NCI-H2171 treated with DMSO at 0.1 percent for 48 hours (cell line): Measurements from ENCODE around the gene LRRC3C.

ENCODE experiments used
- DNase-seq: peaks from one replicate; lab custom pipeline; 2025; lab: John Stamatoyannopoulos, UW

The LRRC3C gene

DNA sequence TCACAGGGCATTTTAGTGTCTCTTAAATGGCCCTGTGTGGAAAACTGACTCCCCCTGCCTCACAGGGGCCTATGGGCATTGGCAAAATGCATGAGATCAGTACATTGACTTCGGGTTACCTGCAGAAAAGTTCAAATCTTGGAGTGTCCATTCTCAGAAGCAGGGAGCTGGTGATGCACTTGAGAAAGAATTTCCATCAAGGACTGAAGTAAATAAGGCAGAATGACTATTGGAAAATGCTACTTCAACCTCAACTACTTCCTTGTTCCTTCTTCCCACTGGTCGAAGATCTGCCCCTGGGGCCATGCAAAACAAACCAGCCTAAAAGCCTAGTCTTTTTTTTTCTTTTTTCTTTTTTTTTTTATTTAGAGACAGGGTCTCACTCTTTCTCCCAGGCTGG lies 21.5 kb downstream of the LRRC3C start:
- DNase-seq = no peak

DNA sequence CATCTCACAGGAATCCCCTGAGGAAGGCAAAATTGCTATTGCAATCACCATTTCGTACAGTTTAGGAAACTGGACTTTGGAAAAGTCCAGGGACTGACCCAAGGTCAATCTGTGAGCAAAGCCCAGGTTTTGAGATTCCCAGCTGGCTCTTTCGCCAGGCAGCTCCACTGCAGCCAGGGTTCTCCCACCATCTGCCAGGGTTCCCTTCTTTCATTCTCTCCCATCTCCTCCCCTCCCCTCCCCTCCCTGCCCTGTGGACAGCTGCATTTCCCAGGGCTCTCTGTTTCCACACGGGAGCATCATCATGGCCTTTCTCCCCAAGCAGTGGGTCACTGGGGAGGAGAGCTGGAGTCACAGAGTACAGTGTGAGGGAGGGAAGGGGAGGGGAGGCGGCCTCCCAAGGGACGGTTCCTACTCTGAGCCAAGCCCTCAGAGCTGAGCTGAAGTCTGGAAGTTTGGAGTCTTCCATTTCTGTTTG lies 23.4 kb downstream of the LRRC3C start:
- peak; percentile 81 for DNase-seq

DNA sequence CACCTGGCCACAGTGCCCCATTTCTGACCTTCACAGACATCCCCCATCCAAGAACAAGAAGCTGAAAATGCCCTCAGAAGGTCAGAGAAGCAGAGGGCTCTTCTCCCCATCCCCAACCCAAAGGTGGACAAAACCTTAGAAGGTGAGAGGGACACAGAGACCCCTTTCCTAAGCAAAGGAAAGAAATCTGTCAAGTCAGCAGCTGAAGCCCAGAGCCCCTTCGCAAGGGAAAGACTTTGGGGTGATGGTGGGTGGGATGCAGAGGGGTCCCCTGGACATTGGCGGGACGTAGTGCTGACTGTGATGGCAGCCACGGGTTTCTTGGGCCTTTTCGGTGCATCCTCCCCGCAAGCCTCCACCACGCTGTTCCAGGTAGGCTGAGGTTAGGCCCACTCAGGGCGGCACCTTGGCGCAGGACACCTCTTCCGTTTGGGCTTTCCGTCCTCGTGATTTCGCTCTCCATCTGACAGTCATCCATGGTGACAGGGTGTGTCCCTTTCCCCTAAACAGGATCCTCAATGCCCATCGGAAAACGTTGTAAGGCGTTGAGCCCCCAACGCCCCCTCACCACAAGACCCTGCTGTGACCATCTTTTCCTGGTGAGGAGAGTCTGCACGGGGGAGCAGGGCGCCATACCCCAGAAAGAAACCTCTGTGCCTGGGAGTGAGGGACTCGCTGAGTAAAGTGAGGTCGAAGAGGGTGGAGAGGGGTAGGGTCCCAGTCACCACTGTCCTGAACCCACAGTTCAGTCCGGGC lies 24.6 kb downstream of the LRRC3C start:
- no peak for DNase-seq

DNA sequence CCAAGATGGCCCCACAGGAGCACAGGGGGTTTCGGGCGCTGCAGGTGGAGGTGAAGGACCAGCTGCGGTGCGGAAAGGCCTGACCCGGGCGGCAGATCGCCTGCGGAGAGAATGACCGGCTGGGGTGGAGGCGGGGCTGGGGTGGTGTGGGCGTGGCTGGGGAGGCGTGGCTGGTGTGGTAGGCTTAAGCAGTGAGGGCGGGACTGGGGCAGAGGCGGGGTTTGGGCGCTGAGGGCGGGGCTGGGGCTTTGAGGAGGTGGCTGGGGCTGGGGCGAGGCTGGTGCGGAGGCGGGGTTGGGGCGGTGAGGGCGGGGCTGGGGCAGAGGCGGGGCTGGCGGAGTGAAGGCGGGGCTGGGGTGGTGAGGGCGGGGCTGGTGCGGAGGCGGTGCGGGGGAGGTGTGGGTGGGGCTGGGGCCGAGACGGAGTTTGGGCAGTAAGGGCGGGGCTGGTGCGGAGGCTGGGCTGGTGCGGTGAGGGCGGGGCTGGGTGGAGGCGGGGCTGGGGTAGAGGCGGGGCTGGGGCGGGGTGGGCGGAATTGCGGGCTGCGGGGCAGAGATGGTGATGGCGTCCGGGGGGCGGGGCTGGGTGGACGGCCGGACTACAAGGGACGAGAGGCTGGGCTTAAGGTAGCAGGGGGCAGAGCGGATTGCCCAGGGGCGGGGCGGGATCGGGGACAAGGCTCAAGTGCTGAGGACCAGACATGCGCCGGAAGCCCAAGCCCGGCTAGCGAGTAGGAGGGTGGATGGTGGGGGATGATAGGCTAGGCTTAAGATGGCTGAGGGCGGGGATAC lies 25.3 kb downstream of the LRRC3C start:
- peak; percentile 90 for DNase-seq

DNA sequence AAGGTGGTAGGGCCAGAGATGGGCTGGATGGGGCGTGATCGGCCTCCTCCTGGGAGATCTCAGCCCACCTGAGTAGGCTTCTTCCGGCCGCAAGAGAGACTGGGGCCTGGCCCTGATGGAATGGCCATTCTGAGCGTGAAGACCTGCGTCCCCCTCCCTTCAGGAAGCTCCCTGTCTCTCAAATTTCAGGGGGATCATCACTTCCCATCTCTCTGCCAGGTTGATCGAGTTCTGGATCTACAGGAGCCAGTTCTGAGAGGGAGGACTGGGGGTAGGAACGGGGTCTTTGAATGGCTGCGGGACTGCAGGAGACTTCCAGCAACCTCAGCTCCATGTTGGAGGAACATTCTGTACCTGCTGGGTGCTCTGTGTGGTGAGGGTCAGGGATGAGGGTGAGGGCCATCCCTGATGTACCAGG lies 25.9 kb downstream of the LRRC3C start:
- DNase-seq = no peak

DNA sequence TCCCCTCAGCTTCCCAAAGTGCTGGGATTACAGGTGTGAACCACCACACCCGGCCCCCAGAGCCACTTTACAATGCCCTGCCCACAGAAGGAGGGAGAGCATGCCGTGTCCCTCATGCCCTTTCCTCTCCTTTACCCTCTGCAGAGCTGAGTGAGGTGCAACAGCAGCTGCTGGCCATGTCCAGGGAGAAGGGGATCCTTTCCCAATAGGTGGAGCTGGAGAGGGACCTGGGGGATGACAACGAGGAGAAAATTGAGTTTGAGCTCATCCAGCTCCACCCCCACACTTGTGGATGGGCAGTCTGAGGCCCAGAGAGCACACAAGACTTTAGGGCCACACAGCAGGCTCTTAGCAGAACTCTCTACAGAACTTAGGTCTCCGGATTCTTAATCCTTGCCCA lies 27.3 kb downstream of the LRRC3C start:
- DNase-seq = no peak

DNA sequence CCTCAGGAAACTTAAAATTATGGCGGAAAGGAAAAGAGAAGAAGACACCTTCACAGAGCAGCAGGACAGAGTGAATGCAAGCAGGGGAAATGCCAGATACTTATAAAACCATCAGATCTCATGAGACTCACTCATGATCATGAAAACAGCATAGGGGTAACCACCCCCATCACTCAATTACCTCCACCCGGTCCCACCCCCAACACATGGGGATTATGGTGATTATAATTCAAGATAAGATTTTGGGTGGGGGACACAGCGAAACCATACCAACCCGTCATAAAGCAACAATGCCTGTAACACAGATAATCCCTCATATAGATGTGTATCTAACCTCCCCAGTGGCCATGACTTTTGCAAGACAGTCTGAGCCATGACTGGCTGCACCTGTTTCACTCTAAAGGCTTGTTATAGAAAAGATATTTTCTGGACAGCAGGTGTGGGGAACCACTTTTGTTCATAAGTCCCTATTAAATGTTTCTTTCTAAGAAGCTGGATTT lies 28.2 kb downstream of the LRRC3C start:
- DNase-seq = no peak

DNA sequence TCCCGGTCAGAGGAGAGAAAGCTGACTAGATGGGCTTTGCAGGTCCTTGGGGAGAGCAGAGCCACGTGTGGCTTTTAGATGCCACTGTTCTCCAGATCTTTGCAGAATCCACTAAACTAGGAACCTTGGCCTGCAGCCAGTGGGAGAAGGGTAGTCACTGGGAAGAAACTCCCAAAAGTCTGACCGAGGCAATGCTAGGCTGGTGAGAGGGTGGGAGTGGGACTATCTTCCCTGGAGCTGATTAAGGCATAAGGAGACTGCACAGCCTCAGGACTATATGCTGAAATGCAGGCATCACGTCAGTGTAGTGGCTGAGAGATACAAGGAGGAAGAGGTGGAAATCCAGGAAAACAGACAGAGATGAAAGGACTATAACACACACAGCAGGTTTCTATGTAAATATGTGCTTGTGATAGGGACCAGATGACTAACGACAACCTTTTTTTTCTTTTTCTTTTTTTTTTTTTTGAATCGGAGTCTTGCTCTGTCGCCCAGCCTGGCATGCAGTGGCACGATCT lies 33.1 kb downstream of the LRRC3C start:
- DNase-seq = no peak

DNA sequence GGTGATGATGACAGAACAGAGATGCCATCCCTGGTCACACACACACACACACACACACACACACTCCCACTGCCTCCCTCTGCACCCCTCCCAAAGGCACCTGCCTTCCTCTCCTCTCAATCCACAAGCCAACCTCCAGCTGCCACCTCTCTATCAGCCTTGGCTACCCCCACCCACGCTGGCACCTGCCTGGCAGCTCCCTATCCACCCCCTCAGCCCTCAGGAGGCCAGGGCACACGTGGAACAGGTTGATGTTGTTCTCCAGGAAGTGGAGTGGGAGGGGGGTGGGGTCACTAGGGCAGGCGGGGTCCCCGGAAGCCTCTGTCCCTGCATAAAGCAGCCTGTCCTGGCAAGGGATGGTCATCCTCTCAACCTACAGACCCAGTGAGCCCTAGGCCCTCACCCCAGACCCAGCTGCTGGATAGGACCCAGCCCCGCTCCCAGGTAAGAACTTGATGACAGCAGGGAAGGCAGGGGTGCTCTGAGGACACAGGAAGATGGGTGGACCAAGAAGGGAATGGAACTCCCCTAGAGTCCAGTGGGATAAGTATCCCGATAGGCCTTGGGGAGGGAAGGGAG lies 35.2 kb downstream of the LRRC3C start, which contains the start of gene GSDMA:
GSDMA (plus strand) TSS at position 363 of the 579 bp plus-strand sequence. CDS start 2,684 bp downstream, outside the sequence.
- DNase-seq = no peak

DNA sequence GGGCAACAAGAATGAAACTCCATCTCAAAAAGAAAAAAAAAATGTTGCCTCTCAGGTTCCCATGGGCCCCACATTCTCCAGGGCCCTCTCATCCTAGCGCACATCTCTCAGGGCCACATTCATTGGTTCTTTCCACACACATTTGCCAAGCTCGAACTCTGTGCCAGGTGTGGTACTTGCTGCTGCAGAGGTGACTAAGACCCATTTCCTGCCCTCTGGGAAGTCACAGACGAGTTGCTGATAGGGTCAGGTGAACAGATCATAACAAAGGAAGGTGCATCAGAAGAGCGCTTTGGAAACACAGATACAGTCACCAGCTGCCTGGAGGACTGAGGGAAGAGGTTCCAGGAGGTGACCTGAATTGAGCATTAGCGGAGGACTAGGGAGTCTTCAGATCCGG lies 36.3 kb downstream of the LRRC3C start:
- DNase-seq = no peak

DNA sequence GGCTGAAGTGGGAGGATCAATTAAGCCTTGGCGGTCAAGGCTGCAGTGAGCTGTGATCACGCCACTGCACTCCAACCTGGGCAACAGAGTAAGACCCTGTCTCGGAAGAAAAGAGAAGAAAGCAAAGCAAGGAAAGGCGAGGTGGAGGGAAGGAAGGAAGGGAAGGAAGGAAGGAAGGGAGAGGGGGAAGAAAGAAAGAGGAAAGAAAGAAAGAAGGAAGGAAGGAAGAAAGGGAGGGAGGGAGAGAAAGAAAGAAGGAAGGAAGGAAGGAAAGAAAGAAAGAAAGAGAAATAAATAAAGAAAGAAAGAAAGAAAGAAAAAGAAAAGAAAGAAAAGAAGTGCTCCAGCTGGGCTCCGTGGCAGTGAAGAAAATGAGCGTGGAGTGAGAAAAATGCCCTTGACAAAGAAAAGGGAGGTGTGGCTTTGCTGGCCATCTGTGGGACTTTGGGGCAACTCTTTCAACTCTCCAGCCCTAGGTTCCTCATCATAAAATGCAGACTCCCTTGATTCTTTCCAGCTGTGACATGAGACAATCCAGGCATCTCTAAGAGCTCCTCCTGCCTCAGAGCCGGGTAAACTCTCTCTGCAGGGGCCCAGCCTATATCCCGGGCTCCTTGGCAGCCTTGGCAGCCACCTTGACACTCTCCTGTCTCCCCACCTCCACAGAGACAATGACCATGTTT lies 37.6 kb downstream of the LRRC3C start:
- DNase-seq = no peak

DNA sequence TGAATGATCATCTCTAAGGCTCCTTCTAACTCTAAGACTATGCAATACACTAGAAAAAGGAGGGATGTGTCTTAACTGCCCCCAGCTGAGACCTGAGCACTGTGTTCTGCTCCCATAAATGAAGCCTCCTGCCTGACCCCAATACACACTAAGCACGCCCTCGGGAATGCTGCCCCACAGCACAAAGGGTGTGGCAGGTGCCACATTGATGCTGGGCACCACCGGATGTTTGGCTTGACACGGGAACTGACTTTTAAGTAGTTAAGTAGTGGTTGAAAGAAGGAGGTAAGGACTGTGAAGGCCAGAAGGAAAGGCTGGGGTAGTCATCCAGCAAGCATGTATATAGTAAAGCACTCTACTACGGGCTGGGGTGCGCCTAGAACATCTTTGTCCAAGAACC lies 39.2 kb downstream of the LRRC3C start:
- DNase-seq = no peak

DNA sequence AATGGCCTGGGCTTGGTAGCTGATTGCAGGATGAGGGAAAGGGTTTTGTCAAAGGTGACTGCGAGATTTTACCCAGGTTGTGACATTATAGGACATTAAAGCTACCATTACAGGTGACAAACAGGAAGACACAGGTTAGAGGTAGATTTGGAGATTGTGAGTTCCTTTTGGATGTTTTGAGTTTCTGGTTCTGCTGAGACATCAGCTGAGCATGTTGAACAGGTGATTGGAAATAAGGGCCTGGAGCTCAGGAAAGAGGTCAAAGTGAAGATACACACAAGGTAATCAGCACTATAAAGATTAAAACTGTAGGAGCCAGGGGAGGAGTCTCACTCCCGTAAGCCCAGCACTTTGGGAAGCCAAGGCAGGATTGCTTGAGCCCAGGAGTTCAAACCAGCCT lies 41.2 kb downstream of the LRRC3C start:
- DNase-seq = no peak

DNA sequence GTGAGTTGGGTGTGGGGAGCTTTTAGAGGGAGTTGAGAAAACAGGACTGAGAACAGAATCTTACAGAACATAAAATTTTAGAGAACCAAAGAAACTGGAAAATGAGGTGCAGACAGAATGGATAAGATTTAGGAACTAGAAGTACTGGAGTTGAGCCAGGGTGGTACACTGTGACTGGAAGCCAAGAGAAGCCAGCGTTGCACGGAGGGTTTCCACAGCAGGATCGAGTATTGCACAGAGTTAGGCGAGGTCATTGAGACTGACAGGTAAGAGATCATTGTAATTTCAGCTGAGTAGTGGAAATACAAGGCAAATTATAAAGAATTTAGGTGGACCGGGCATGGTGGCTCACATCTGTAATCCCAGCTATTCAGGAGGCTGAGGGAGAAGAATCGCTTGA lies 41.8 kb downstream of the LRRC3C start:
- DNase-seq = no peak

DNA sequence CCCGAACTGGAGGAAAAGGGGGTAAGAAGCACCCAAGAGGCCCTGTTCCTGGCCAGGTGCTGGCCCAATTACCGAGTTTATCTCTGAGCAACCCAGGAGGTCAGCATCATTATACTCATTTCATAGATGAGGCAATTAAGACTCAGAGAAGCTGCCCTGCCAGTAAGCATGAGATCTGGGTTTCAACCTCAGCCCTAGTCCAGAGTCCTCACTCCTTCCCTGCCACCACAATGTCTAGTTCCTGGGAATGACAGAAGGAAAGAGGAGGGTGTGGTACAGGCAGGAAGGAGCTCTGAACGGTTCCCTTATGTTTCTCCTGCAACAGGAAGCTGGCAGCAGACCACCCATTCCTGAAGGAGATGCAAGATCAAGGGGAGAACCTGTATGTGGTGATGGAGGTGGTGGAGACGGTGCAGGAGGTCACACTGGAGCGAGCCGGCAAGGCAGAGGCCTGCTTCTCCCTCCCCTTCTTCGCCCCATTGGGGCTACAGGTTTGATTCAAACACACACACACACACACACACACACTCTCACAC lies 42.7 kb downstream of the LRRC3C start:
- DNase-seq = no peak

DNA sequence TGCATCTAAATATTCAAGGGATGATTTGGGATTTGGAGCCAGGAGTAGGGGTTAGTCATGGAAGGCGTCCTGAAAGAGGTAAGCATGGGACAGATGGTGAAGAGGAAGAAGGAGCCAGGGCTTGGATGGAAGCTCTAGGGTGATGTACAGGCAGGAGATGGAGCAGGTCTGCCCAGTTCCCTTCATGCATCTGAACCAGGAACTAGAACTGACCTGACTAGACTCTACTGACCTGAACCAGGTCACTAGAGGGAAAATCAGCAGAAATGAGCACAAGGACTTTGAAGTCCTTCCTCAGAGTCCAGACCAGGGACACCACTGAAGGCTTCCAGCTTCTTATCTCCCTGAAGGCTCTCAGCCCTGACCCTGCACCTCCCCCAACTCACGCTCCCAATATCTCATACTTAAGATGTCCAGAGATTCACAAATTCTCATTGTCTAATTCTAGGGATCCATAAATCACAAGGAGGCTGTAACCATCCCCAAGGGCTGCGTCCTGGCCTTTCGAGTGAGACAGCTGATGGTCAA lies 43.6 kb downstream of the LRRC3C start:
- no peak for DNase-seq

DNA sequence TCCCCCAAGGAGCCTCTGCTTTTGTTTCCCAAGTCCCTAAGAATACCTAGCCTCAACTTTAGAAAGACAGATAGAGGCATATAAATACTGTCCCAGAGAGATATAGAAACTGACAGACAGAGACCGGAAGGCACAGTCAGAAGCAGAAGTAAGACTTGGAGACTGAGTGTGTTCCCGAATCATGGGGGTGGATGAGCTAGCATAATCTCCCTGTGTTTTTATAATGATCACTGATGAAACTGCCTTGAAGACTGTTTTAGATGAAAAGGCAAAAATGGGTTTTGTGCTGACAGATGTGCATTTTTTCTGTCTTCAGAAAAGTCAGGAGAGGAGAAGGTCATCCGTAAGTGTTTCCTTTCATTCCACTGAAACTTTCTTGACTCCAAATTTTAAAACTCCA lies 44.7 kb downstream of the LRRC3C start:
- no peak for DNase-seq

DNA sequence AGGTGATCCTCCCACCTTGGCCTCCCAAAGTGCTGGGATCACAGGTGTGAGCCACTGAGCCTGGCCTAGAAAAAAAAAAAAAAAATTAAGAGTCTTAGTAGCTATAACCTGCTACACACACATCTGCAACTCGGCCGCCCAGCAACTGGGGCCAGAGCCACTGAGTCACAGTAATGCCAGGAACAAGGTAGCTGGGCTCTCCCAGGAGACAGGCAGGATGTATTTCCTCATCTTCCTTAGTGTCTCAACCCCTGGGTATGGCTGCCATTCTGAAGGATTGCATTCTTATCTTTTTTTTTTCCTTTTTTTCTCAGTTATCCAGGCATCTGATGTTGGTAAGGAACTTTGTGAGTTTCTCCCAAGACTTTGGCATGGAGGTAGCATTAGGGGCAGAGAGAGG lies 46.0 kb downstream of the LRRC3C start:
- DNase-seq = no peak

DNA sequence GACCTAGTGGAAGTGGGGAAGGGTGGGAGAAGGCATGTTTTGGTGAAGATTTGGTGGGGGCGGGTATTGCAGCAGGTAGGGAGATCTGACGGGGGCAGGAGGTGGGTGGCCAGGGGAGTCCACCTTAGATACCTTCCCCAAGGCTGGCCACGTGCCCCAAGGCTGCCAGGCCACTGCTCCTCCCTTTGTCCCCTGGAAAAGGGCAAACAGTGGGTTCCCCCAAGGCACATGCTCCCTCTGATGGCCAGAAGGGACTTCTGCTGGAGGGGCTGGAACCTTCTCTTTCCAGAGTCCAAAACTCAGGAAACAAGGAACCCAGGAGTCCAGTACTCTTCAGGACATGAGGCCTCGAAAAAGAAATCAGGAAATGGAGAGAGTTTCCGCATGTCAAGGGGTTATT lies 46.9 kb downstream of the LRRC3C start:
- DNase-seq = no peak

DNA sequence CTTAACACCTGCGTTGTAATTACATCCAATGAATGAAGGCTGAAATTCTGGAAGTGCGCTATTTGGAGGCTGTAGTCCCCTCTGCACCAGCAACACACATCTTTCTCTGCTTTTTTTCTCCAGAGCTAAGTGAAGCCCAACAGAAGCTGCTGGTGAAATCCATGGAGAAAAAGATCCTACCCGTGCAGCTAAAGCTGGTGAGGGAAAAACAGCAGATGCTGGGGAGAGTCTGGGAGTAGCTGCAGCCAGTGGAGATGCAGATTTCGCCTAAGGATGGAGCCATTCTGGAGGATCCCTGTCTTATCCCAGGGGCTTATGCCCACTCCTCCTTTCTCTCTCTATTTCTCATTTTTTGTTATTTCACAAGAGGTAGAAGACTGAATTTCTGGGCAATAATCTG lies 48.3 kb downstream of the LRRC3C start:
- DNase-seq = no peak

DNA sequence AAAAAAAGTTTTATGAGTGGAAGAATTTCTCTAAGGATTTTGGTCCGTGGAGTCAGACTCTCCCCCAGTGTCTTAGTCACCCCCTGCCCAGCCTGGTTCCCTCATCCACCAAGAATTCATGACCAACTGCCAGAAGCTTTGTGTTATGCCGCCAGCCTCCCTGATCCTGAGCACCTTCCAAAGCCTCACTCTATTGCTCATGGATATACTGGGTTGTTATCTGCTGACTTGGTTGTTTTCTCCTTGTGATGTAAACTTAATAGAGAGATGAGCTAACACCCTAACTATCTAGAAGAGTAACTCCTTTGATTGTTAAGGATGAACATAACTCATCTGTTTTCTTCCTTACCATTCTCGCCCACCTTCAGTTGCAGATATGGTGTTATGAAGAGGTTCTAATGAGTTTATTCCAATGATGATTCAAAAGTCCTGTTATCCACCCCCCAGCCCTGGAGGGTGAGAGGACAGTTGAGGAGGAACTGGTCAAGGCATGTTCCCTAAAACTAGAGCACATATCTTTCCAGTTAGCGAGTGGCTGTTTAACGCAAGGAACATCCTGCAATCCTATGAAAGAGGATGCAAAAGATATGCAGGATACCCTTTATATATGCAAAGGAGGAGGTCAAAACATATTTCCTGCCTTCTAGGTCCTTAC lies 51.6 kb downstream of the LRRC3C start:
- DNase-seq = no peak
